ENCODE measurements around the gene BDH1. TPM values are rescaled to one million over a fixed set of nuclear protein-coding genes. Genes with fewer than 3 reads are reported as not detected.

BDH1 gene
- total and polyA plus RNA-seq, 2 of the 13 experiments (the other 11 are each of a cell fraction or from before 2014, with no cell fraction given), result 21.2 to 71.9 TPM

- DNase-seq (ENCODE audit: low spot score) (no peak), FAIRE-seq (peak; percentile 72), ATAC-seq (peak; percentile 31)
- ChIA-PET CTCF (ENCODE audit: low intra/inter-chr PET ratio, low total read pairs) (no interaction called here), POLR2A (interaction anchor here (0.9 to 1.9 kb wide), 7 partner anchors 11 to 258 kb away, joined by 3 to 7 read pairs (median 3); no protein-coding TSS in a partner anchor)
- H3K9me3 ChIP-seq (ENCODE audit: low read length), result no peaks in the 10 kb centered on the region
- intact Hi-C loops (cut with micrococcal nuclease; ENCODE audit: unreplicated experiment) (no loop called here), in situ Hi-C loops (cut with HindIII; ENCODE audit: extremely low pct_ligation_motif_present, low pct_unique_long_range_greater_than_20kb) (loop anchor here (25.0 kb wide), 1 partner anchor 527 kb away; no protein-coding TSS in a partner anchor)
- peak overlapping the region in 1 of 3 experiments; percentile 29; a peak in 1 of 6 replicates for H3K4me3 ChIP-seq (replicated peaks in 1 of 3; ENCODE audit: insufficient read depth in 1 of 3, low read depth in 2 of 3, low read length in 3 of 3)
- H3K36me3 ChIP-seq (replicated peaks in 1 of 2; ENCODE audit: control insufficient read depth in 1 of 2, insufficient read depth in 2 of 2, low read length in 2 of 2), result peaks cover 0 to 7% of the 10 kb centered on the region in 2 experiments; a peak in 3 of 5 replicates
- no peaks in the 10 kb centered on the region; a peak in 1 of 5 replicates for H3K27me3 ChIP-seq (ENCODE audit: control insufficient read depth in 1 of 2, insufficient read depth in 2 of 2, low read length in 2 of 2)
- no peaks in the 10 kb centered on the region for H3K79me2 ChIP-seq (ENCODE audit: insufficient read depth, low read length)
- H3K9ac ChIP-seq (ENCODE audit: insufficient read depth, low read depth, low read length), result peak overlapping the region; percentile 32
- H3K27ac ChIP-seq (ENCODE audit: extremely low read length, insufficient read depth, low read length), result peak overlapping the region; percentile 64
- H3K4me1 ChIP-seq (ENCODE audit: insufficient read depth, low read length), result peaks cover 63% of the 10 kb centered on the region
- 24% methylated on average over 14 of the region's 18 CpGs for WGBS (ENCODE audit: low lambda C conversion rate)
- H2AFZ ChIP-seq (ENCODE audit: low read length), result no peak overlapping the region
- H4K20me1 ChIP-seq (ENCODE audit: insufficient read depth, low read length), result no peaks in the 10 kb centered on the region
- BruUV-seq (replicated peaks), result no TSS peak
- peak overlapping the region; percentile 54 for H3K4me2 ChIP-seq (ENCODE audit: low read depth, low read length)
- TF ChIP-seq ZFY (CRISPR knock-in tag; IDR thresholded peaks at IDR 0.05), result peak; percentile 68
- TF ChIP-seq AKAP8 (CRISPR knock-in tag; IDR thresholded peaks at IDR 0.05), result 0 out of 2 replicates have a peak, but pooled peaks have one; percentile 41
- TF ChIP-seq CBX2 (IDR thresholded peaks at IDR 0.05; ENCODE audit: low read depth, low read length), result no peak
- no peak for TF ChIP-seq CBX2 (CRISPR knock-in tag; IDR thresholded peaks at IDR 0.05; ENCODE audit: low read depth)
- no peak for TF ChIP-seq TOE1 (CRISPR knock-in tag; IDR thresholded peaks at IDR 0.05)
- TF ChIP-seq, protein P1, sequence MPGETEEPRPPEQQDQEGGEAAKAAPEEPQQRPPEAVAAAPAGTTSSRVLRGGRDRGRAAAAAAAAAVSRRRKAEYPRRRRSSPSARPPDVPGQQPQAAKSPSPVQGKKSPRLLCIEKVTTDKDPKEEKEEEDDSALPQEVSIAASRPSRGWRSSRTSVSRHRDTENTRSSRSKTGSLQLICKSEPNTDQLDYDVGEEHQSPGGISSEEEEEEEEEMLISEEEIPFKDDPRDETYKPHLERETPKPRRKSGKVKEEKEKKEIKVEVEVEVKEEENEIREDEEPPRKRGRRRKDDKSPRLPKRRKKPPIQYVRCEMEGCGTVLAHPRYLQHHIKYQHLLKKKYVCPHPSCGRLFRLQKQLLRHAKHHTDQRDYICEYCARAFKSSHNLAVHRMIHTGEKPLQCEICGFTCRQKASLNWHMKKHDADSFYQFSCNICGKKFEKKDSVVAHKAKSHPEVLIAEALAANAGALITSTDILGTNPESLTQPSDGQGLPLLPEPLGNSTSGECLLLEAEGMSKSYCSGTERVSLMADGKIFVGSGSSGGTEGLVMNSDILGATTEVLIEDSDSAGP (CRISPR knock-in tag; IDR thresholded peaks at IDR 0.05; ENCODE audit: borderline replicate concordance), result 0 out of 2 replicates have a peak, but pooled peaks have one; percentile 49
- TF ChIP-seq EED (CRISPR knock-in tag; IDR thresholded peaks at IDR 0.05), result no peak
- peak; percentile 48; the same call in 1 of the 2 replicates for TF ChIP-seq DMAP1 (CRISPR knock-in tag; IDR thresholded peaks at IDR 0.05)
- TF ChIP-seq UBTF (CRISPR knock-in tag; IDR thresholded peaks at IDR 0.05), result peak; percentile 34; the same call in 1 of the 2 replicates
- no peak for TF ChIP-seq SOX6 (IDR thresholded peaks at IDR 0.05)
- peak; percentile 59; the same call in 1 of the 2 replicates for TF ChIP-seq SOX6 (CRISPR knock-in tag; IDR thresholded peaks at IDR 0.05)
- TF ChIP-seq HDAC1 (CRISPR knock-in tag; IDR thresholded peaks at IDR 0.05), result 0 out of 2 replicates have a peak, but pooled peaks have one; percentile 12
- no peak for TF ChIP-seq ZSCAN9 (CRISPR knock-in tag; IDR thresholded peaks at IDR 0.05; ENCODE audit: borderline replicate concordance)
- TF ChIP-seq ZIK1 (CRISPR knock-in tag; IDR thresholded peaks at IDR 0.05; ENCODE audit: borderline replicate concordance, low read depth), result 0 out of 2 replicates have a peak, but pooled peaks have one; percentile 40
- peak; percentile 69; the same call in 1 of the 2 replicates for TF ChIP-seq MTA1 (CRISPR knock-in tag; IDR thresholded peaks at IDR 0.05; ENCODE audit: borderline replicate concordance)
- TF ChIP-seq RFXAP (CRISPR knock-in tag; IDR thresholded peaks at IDR 0.05; ENCODE audit: borderline replicate concordance), result peak; percentile 19; the same call in 1 of the 2 replicates
- TF ChIP-seq, protein P2, sequence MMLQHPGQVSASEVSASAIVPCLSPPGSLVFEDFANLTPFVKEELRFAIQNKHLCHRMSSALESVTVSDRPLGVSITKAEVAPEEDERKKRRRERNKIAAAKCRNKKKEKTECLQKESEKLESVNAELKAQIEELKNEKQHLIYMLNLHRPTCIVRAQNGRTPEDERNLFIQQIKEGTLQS (CRISPR knock-in tag; IDR thresholded peaks at IDR 0.05), result peak; percentile 69
Measured at GRCh38 chr3:197513953-197514785, 41.6 kb downstream of the BDH1 start.
